HFF-Myc (cell line): ENCODE results near the gene TMEM258.
A peak's percentile ranks its signal among the peaks of the same experiment; 100 is the strongest.

Experiments used
- DNase-seq: peaks from one replicate; pipeline ENCODE4 v3.0.0-alpha.2; 2011; ENCODE audit warnings: low read depth; ENCODE audit errors: extremely low read depth
- H3K4me3 ChIP-seq: replicated peaks from 2 replicates; pipeline ENCODE4 v1.5.1; 2011; ENCODE audit warnings: low read depth, mild to moderate bottlenecking, control low read depth, low read length
- TF ChIP-seq, protein P1 (sequence below): IDR thresholded peaks from 2 replicates; pipeline ENCODE4 v1.5.1; 2012; ENCODE audit warnings: mild to moderate bottlenecking, low read depth, low read length, control low read depth; ENCODE audit errors: missing control alignments

The TMEM258 gene

DNA sequence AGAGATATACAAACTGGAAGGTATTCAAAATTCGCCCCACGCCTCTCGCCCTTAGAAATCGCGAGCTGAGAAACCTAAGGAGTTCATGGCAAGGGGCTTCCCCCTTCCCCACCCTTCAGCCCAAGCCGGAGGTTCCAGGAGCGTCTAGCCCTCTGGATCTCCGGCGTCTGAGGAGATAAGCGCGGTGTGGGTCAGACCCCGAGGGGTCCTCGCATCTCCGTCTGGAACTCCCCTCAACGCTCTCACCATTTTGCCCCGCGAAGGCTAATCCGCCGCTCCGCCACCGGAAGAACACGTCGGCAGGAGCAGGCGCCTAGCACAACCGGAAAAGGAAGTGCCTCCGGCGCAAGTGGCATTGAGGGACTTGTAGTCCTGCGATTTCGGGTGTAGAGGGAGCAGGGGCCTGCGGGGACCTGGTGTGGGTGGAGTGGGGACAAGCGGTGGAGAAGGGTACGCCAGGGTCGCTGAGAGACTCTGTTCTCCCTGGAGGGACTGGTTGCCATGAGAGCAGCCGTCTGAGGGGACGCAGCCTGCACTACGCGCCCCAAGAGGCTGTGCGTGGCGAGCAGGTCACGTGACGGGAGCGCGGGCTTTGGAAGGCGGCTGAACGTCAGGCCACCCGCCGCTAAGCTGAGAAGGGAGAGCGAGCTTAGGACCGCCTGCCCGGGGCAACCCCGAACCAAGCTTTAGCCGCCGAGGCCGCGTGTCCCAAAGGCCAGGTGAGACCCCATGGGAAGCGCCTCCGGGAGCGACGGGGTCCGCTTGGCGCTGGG, at the start of gene TMEM258, which contains the start of gene FEN1:
Gene TMEM258 (minus strand): TSS at position 290 of the 773 bp plus-strand sequence. CDS start 41 bp downstream, at position 249.
Gene FEN1 (plus strand): TSS at position 602 of the 773 bp plus-strand sequence. CDS start 2,451 bp downstream, outside the sequence.
- H3K4me3 ChIP-seq: peak within 1 kb of the TSS; percentile 99
- DNase-seq: peak; percentile 77
- TF ChIP-seq, protein P1, sequence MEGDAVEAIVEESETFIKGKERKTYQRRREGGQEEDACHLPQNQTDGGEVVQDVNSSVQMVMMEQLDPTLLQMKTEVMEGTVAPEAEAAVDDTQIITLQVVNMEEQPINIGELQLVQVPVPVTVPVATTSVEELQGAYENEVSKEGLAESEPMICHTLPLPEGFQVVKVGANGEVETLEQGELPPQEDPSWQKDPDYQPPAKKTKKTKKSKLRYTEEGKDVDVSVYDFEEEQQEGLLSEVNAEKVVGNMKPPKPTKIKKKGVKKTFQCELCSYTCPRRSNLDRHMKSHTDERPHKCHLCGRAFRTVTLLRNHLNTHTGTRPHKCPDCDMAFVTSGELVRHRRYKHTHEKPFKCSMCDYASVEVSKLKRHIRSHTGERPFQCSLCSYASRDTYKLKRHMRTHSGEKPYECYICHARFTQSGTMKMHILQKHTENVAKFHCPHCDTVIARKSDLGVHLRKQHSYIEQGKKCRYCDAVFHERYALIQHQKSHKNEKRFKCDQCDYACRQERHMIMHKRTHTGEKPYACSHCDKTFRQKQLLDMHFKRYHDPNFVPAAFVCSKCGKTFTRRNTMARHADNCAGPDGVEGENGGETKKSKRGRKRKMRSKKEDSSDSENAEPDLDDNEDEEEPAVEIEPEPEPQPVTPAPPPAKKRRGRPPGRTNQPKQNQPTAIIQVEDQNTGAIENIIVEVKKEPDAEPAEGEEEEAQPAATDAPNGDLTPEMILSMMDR: no peak

GRCh38 chr11:61841636-61842527, 49.5 kb upstream of the TMEM258 start:
- H3K4me3 ChIP-seq: no peak overlapping the region
- no peak for DNase-seq
- TF ChIP-seq, protein P1: no peak

DNA sequence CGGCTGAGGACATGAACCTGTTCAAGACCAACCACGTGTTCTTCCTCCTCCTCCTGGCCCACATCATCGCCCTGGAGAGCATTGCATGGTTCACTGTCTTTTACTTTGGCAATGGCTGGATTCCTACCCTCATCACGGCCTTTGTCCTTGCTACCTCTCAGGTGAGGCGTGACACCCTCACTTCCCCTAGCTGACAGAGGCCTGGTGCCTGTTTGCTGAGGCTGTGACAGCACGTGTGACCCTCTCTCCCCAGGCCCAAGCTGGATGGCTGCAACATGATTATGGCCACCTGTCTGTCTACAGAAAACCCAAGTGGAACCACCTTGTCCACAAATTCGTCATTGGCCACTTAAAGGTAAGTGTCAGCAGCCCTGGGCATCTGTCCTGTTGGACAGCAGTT, 48.0 kb upstream of the TMEM258 start:
- TF ChIP-seq, protein P1: no peak
- H3K4me3 ChIP-seq: no peak overlapping the region
- DNase-seq: no peak

DNA sequence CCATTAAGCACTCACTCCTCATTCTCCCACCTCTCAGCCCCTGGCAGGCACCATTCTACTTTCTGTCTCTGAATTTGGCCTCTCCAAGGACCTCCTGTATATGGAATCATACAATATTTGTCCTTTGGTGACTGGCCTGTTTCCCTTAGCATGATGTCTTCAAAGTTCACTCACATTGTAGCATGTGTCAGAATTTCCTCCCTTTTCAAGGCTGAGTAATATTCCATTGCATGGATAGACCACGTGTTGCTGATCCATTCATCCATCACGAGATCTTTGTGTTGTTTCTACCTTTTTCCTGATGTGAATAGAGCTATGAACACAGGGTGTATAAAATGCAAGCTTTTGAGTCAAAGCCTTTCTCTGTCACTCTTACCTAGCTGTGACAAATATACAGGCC, 47.3 kb upstream of the TMEM258 start:
- no peak overlapping the region for H3K4me3 ChIP-seq
- TF ChIP-seq, protein P1: no peak
- DNase-seq: no peak

DNA sequence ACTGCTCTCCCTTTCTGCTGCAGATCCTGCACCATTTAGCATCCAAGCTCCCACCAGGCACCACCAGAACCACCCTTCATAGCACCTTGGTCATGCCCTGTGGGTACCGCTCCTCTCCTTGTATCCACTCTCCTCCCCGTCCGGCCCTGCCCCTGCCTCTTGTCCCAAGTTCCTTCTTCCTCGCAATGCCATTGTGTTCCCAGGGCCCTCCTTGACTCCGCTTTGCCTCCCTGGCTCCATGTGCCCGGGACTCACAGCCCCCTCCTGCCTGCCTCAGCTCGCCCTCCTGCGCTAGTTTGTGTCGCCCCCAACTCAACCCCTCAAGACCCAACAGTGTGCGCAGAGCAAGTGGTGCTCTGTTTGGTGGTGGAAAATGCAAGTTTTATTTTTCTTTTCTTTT, 46.5 kb upstream of the TMEM258 start:
- no peak for DNase-seq

GRCh38 chr11:61838501-61838900, 46.1 kb upstream of the TMEM258 start:
- H3K4me3 ChIP-seq: no peak overlapping the region
- no peak for DNase-seq
- TF ChIP-seq, protein P1: no peak

More for the DNA sequence above, 46.5 kb upstream of the TMEM258 start:
- TF ChIP-seq, protein P1: no peak
- no peak overlapping the region for H3K4me3 ChIP-seq
